Activated CD4-positive, alpha-beta T cell treated with anti-CD3 and anti-CD28 coated beads, Interleukin-10, Interleukin-2, amounts not matched to agents 100 ng/mL and 50 ng/mL, durations not matched to agents 16 hours and 8 hours (primary cell): ENCODE results near the gene PTPRN2.

Experiments
- DNase-seq: peaks from one replicate; pipeline ENCODE4 v3.0.0-alpha.2; 2020

Gene PTPRN2

DNA sequence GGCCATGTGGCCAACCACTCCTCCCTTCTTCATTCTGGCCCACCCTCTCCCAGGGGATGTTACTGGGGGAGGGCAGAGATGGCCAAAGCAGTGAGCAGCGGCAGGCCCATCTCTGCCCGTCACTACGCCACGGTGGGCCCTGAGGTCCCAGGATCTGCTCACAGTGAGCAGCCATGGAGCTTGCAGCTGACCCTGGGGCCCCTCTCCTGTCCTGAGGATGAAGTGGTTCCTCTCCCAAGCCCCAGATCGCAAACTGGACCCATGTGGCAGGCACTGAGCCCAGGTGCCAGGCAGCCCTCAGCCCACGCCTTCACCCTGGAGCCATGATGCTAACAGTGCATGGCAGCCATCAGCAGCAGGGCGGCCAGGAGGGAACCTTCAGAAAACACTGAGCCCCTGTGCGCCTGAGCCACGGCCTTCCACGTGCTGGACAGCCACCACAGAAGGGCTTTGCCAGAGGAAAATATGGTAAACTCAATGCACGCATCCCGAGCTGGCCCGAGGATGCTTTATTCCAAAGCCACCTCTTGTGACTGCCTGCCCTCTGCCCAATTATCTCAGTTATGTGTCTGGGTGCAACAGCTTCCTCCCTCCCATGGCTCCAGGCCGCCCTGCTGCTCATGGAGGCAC, 485.7 kb downstream of the PTPRN2 start:
- no peak for DNase-seq

DNA sequence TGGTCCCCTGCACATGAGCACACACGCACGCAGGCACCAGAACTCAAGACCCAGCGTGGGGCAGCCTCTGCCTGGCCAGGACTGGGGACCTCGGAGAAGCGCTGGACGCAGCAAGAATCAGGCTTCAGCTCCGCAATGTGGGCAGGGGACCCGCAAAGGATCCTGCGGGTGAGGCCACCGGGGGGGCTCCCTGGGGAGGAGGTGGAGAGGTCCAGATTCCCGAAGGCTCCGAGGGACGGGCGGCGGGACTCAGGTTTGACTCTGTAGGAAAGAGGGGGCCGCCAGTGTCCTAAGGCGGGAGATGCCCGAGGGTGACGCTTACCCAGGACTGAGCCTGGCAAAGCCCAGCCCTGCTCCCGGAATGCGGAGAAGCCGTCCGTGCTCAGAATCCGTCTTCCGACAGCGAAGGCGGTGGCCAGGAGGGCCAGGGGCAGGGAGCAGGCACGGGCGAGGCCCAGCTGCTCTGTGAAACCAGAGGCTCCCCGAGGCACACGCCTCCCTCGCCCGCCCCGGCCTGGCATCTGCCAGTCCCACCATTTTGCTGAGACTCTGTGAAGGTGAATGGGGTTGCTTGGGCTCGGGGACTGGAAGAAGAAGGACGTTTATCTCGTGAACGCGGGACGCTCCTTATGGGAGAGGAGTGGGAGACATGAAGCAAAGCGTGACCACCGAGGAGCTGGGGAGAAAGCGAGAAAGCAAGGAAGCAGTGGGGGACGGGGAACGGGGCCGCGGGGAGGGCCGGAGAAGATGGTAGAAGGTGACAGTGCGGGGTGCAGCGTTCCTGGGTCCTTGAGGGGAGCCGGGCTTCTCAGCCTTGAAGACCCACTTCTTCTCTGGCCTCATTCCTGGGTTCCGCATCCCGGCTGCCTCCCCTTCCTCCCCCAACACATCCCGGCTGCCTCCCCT, 489.2 kb downstream of the PTPRN2 start:
- DNase-seq, result no peak

DNA sequence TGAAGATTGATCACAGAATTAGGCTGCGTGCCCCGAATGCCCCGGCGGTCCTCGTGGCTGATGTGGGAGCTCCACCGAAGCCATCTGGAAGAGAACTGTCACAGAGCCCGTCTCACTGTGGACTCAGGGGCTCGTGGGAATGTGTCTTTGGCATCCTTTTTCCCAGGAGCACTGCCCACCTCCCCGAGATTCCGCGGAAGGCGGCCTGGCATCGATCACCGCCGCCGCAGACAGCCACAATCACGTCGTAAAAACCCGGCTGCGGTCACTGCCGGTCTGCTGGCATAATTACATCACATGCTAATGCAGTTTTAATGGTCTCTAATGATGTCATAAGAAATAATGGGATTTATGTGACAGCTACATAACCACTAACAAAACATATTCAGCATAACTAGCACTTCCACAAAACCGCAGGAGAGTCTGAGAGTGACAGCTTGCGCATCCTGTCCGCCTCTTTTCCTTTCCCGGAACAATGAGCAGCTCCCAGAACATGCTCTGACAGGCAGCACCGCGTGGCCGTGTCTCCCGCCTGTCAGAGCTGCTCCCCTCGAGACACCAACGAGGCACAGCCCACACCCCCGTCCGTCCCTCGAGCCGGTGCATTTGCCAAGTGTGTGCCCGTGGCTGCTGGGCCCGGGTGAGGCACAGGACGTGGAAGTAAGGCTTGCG, 490.0 kb downstream of the PTPRN2 start:
- DNase-seq, result no peak

DNA sequence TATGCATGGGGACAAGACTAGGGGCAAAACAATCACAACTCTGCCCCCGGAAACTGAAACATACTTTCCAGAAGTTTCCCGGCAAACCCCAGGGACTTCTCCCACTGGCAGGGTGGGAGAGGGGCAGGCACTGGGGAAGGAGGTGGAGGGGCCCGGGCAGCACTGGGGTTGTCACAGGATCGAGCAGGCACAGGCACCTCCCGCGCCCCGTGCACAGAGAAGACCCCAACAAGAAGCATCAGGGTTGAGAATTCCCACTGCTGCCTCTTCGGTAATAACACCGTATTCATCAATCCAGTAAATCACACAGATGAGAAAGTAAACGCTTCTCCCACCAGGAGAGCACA, 490.5 kb downstream of the PTPRN2 start:
- DNase-seq, result no peak

DNA sequence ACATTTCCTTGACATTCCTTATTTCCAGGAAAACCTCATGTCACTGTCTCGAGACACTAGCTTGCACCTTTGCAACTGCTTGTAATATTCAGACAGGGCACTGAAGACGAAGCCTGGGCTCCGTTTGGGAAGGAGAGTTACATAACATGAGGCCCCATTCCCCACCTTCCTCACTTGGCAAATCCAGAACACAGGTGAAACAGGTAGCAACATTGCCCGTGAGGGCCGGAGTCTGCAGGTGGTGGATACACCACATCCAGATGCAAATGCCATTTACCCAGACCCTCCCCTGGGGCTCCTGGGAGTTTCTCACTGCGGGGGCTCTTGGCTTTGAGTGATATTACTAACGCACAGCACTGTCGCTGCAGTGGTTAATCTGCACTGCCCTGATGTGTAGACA, 491.0 kb downstream of the PTPRN2 start:
- DNase-seq, result no peak

- no peak for DNase-seq
These were observed 492.9 kb downstream of the PTPRN2 start for GRCh38 chr7:158094671-158095226.

- no peak for DNase-seq
These were observed 493.6 kb downstream of the PTPRN2 start for GRCh38 chr7:158094046-158094445.

DNA sequence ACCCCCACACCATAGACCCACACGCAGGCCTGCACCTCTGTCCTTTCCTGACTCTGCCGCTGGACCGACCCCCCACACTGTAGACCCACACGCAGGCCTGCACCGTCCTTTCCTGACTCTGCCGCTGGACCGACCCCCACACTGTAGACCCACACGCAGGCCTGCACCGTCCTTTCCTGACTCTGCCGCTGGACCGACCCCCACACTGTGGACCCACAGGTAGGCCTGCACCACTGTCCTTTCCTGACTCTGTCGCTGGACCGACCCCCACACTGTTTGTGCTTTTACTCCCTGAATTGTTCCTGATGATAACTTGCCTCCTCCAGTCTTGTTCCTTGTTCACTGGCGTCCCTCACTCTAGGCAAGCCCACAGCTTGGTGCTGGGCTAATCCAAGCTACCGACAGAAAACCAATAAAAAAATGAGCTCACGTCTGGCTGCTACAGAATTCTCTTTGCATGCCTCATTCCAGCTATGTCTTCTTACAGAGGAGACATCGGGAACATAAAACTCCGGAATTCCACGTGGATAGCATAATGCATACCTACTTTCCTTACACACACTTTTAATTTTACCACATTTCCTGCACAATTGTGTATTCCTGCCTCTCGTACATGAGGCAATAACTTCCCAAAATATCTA, 494.3 kb downstream of the PTPRN2 start:
- no peak for DNase-seq

DNA sequence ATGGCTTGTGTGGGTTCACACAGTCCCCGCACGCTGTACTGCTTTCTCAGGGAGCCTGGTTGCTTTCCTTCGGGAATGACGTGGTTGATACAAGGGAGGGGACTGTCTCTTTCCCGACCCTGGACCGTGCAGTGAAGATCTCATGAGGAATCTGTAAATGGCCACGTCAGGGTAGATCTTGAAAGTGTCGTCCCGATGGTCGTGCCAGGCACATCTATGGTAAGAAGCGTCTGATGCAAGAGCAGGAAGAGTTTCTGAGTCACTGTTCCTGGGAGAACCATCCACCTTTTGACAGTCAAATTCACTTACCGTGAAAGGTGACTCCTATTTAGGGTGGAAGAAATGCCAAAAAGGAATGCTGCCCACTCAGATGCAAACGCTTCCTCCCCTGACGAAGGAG, 500.4 kb downstream of the PTPRN2 start:
- DNase-seq, result no peak

DNA sequence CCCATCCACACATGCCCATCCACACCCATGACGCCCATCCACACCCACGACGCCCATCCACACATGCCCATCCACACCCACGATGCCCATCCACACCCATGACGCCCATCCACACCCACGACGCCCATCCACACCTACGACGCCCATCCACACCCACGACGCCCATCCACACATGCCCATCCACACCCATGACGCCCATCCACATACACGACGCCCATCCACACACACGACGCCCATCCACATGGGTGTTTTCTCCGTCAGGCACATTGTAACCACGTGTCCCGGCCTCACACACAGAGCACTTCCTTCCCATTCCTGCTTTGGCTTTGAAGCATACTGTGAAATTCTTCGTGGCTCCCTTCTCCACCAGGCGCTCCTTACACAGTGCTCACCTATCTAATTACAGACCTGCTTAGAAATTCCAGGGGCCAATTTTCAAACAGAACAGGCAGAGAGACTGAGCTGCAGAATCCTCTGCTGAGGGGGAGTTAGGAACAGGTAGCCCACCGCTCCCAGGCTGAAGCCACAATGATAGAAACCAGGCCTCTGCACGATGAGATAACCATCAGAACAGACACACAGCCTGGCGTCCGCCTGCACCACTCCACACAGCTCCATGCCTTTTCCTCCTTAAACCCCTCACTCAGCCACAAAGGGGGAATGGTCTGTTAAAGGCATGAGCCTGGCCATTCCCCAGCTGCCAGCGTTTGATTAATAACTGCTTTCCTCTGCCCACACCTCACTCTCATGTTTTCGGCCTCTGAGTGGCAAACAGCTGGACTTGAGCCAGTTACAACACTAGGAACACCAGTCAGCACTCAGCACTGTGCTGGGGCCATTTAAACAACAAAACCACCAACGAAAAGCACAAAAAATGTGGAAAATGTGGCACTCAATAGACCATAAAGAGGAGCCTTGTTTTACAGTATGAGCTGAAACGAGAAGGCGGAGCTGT, 501.6 kb downstream of the PTPRN2 start:
- DNase-seq, result no peak

DNA sequence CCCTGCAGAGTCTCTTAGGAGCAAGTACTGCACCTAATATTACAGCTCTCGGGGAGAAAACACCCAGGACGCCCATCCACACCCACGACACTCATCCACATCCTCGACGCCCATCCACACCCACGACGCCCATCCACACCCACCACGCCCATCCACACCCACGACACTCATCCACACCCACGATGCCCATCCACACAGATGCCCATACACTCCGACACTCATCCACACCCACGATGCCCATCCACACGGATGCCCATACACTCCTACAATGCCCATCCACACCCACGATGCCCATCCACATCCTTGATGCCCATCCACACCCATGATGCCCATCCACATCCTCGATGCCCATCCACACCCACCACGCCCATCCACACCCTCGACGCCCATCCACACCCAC, 503.1 kb downstream of the PTPRN2 start:
- no peak for DNase-seq

DNA sequence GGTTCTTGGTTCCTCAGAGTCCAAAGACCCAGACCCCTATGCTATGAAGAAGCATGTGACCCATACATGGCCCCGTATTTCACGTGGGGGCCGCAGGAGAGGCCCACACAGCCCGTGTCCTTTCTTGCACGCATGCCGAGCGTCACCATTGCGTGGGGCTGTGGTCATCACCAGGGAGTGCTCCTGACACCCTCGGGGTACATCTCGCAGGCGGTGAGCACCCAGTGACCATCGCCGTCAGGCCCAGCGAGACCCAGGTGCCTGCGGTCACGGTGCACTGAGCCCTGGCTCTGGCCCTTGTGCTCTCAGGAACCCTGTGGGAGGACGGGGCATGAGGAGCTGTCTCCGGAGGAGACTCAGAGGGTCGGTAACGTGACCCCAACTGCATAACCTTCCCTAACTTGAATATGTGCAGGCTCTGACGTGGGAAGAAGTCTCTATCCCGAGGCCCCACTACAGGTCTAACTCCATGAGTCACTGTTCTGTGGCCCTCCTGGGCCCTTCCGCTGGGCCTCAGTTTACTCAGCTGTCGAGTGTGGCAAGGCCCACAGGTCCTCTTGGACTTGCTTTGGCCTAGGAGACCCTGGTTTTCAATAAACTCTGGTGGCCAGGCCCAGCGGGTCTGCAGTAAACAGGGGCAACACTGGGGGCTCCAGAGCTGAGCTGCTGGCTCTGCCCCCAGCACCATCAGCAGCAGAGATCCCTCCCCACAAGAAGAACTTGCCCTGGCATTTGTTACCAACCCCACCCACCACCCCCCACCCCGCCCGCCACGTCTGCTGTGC, 503.9 kb downstream of the PTPRN2 start:
- DNase-seq, result no peak

- DNase-seq, result no peak
These were observed 504.9 kb downstream of the PTPRN2 start for GRCh38 chr7:158082761-158083160.

GRCh38 chr7:158080899-158081445, 506.7 kb downstream of the PTPRN2 start:
- DNase-seq, result no peak

- DNase-seq, result no peak
These were observed 509.4 kb downstream of the PTPRN2 start for GRCh38 chr7:158077934-158078910.

GRCh38 chr7:158077151-158077840, 510.3 kb downstream of the PTPRN2 start:
- no peak for DNase-seq

GRCh38 chr7:158076656-158077055, 511.0 kb downstream of the PTPRN2 start:
- DNase-seq, result no peak

DNA sequence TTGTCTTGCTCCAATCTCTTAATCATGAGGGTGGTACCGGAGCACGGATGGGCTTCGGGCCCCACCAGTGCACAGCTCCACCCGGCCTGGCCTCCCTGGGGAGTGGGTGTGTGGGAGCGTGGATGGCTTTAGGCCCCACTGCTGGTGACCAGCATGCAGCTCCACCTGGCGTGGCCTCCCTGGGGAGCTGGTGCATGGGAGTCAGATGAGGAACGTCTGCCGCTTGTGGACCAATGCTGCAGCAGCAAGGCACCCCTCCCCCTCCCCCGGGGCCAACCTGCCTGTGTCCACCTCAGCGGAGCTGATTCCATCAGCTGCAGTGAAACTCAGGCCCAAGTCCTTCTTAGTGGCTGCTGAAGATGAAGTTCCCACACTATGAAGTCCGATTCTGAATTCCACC, 511.4 kb downstream of the PTPRN2 start:
- DNase-seq, result no peak

GRCh38 chr7:158075633-158076001, 512.0 kb downstream of the PTPRN2 start:
- DNase-seq, result no peak
